ENCODE measurements around the gene TBC1D9.

TBC1D9 gene

DNA sequence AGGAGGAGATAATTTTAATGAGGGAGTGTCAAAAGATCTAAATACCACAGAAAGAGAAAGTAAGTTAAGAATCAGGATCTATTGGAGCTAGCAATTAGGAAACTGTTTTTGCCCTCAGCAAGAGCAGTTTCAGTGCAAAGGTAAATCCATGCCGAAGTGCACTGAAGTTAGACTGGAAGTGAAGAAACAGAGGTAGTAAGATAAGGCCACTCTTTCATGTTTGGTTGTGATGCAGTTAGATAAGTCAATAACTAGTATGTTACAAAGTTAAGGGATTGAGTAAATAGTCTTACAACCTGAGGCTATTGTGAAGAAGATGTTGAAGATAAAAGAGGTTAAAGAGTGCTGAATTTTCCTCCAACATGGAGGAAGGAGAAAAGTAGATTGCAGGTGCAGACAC lies 140.7 kb downstream of the TBC1D9 start:
- no peak for TF ChIP-seq CTCF (IDR thresholded peaks at IDR 0.05)

DNA sequence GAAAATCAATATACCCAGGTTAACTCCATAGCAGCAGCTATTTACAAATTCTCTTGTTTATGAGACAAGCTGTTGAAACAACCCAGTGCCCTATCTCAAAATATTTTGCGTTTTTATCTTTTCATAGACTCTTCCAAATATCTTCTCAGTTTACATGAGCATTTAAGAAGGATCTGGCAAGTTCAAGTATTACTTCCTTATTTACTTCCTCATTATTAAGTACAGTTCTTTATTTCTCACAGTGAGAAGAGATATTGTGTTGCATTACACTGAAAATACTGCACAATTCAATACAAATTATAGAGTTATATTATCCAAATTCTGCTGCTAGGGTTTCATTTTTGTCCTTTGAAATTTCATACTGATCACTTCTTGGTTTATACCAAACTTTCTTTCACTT lies 143.8 kb downstream of the TBC1D9 start:
- no peak for TF ChIP-seq CTCF (IDR thresholded peaks at IDR 0.05)

DNA sequence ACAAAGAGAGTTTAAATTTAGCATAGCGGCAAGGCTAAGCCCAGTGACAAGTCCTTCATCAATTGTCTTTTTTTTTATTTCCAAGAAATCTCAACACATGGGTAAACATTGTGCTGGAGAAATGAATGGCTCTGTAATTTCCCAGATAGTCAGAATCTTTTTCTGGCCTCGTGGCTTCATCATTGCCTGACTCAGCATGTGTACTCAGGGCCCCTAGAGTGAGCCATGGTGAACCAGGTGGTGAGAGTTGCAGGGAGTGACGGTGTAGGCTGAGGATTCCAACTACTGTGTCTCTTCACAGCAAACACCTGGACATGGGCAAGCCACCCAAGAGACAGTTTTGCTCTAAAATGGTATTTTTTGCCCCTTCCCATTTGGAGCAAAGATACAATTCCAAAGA lies 144.3 kb downstream of the TBC1D9 start:
- no peak for TF ChIP-seq CTCF (IDR thresholded peaks at IDR 0.05)

DNA sequence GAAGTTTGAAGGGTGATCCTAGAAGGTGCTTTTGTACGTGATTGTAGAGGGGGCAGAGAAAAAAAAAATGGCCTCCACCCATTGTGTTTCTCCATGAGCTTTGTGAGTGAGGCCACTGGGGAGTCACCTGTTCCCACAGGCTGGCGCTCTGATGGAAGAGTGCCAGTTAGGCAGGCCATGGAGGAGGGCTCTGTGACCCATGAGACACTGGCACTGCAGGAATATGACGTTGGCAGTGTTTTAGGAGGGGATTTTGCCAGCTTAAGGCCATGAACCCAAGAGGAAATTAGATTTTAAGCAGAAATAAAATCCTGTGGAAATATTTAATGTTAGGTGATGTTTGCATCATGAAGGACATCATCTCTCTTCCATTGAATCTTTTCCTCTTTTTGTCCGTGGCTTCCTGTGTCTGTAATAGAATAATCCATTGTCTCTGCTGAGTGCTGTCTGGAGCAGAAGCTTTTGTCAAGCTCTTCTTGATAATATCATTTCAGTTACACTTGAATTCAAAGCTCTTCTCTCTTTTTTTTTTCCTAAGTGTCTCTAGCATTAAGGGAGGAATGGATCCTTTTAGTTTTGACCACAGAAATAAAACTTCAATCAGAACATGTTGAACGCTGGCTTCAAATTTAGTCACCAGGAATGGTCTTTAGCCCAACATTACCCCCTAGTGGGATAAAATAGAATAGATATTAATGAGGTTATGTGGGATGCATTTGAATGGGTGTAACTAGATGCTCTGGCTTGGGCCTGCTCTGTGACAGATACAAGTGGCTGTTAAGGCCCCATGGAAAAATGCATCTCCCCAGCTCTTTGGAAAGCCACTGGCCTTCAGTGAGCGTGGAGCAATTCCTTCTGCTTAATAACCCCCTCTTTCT lies 146.4 kb downstream of the TBC1D9 start:
- peak; percentile 51 for TF ChIP-seq CTCF (IDR thresholded peaks at IDR 0.05)

DNA sequence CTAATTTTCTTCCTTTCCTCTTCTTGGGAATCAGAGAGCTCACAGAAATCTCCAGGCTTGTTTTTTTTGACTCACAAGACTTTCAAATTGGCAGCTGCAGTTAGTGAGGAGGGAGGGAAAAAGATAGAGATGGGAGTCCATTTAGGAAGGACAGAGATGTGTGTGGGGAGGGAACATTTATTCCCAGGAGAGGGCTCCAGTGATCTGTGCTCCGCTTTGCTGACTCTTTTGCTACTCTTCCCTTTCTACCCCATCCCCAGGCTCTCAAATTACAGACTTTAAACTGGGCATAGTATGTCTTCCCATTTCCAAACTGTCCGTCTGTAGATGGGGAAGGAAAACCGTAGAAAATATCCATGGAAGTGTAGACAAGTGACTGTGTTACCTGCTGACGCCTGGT lies 148.3 kb downstream of the TBC1D9 start:
- no peak for TF ChIP-seq CTCF (IDR thresholded peaks at IDR 0.05)

GRCh38 chr4:140604544-140604943 lies 151.6 kb downstream of the TBC1D9 start:
- no peak for TF ChIP-seq CTCF (IDR thresholded peaks at IDR 0.05)

GRCh38 chr4:140603286-140603685 lies 152.9 kb downstream of the TBC1D9 start:
- TF ChIP-seq CTCF (IDR thresholded peaks at IDR 0.05) = no peak

All from LNCAP (cell line).